H1 (cell line): ENCODE results near the gene ADSS1.

ENCODE experiments used
- ASH2L ChIP-seq: fragments of 200-600, 300-600 bp; sonication (generic); IDR thresholded peaks from one replicate; pipeline ENCODE4 v1.7.1; 2017; ENCODE audit warnings: low read length
- CEBPB ChIP-seq: IDR thresholded peaks from 2 replicates; pipeline ENCODE4 v1.6.1; 2012; ENCODE audit warnings: low read depth, low read length
- CREB1 ChIP-seq: IDR thresholded peaks from 2 replicates; pipeline ENCODE4 v1.6.1; 2012; ENCODE audit warnings: inconsistent platforms
- EZH2 ChIP-seq: fragments of 200-600 bp; sonication (generic); IDR thresholded peaks from 2 replicates; pipeline ENCODE4 v1.7.1; 2012; ENCODE audit warnings: low read depth, mild to moderate bottlenecking, moderate library complexity, low read length, inconsistent platforms; ENCODE audit not compliant: severe bottlenecking
- GTF2F1 ChIP-seq: IDR thresholded peaks from 2 replicates; pipeline ENCODE4 v1.6.1; 2012; ENCODE audit warnings: low read depth, low read length, improper control_type of control experiment, borderline replicate concordance
- JUND ChIP-seq: IDR thresholded peaks from 2 replicates; pipeline ENCODE4 v1.6.1; 2011; ENCODE audit warnings: mild to moderate bottlenecking, improper control_type of control experiment, low read length
- PHF8 ChIP-seq: fragments of 200-600 bp; sonication (generic); conservative IDR thresholded peaks from 2 replicates; pipeline ENCODE4 v1.7.1; 2012; ENCODE audit warnings: low read depth, mild to moderate bottlenecking, inconsistent platforms, low read length, moderate library complexity
- POLR2A ChIP-seq, 2 experiments: IDR thresholded peaks; 1 replicate in 1 of 2; 2 replicates in 1 of 2; pipeline ENCODE4 v1.6.1; 2011; ENCODE audit warnings: low read depth in 2 of 2, low read length in 2 of 2, mild to moderate bottlenecking in 2 of 2; ENCODE audit errors: control extremely low read depth in 1 of 2
- POLR2AphosphoS5 ChIP-seq: IDR thresholded peaks from 2 replicates; pipeline ENCODE4 v1.6.1; 2011; ENCODE audit warnings: low read depth, low read length
- POU5F1 ChIP-seq: IDR thresholded peaks from 2 replicates; pipeline ENCODE4 v1.6.1; 2011; ENCODE audit warnings: low read depth, mild to moderate bottlenecking, low read length, moderate library complexity
- RFX5 ChIP-seq: IDR thresholded peaks from 2 replicates; pipeline ENCODE4 v1.6.1; 2011; ENCODE audit warnings: low read depth, low read length, improper control_type of control experiment, borderline replicate concordance
- SIN3A ChIP-seq, 2 experiments: IDR thresholded peaks in 1 of 2; conservative IDR thresholded peaks in 1 of 2; 2 replicates each; pipeline ENCODE4 v1.6.1; 2011 to 2012; ENCODE audit warnings: low read length in 2 of 2, improper control_type of control experiment in 1 of 2, low read depth in 1 of 2, mild to moderate bottlenecking in 1 of 2
- TAF7 ChIP-seq: optimal IDR thresholded peaks from 2 replicates; pipeline ENCODE3; 2011; ENCODE audit warnings: low read depth, mild to moderate bottlenecking, inconsistent platforms, low read length, moderate library complexity, borderline replicate concordance
- TF ChIP-seq, protein P1 (sequence below), 3 experiments: IDR thresholded peaks; 1 replicate in 2 of 3; 2 replicates in 1 of 3; pipeline versions ENCODE4 v1.5.1 to v1.6.1; 2011; ENCODE audit warnings: low read length in 3 of 3, mild to moderate bottlenecking in 3 of 3, inconsistent platforms in 2 of 3, low read depth in 1 of 3, moderate library complexity in 1 of 3; ENCODE audit not compliant: insufficient read depth in 1 of 3; ENCODE audit errors: control extremely low read depth in 1 of 3

DNA sequence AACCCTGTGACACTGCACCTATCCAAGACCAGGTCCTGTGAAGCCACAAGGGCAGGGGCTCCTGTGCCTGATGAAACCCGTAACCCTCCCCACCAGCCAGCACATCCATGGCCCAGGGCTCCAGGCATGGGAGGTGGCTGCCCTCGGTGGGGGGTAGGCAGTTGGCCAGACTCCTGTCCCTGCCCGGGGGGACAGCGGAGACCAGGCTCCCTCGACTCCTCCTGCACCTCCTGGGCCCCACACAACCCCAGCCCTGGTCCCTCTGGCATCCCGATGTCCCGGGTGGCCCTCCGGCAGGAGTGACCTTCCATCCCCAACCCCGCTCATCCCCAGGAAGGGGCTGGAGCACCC, 60.2 kb downstream of the ADSS1 start:
- TF ChIP-seq POLR2AphosphoS5: no peak
- no peak for TF ChIP-seq TAF7
- no peak for TF ChIP-seq JUND
- TF ChIP-seq, protein P1, sequence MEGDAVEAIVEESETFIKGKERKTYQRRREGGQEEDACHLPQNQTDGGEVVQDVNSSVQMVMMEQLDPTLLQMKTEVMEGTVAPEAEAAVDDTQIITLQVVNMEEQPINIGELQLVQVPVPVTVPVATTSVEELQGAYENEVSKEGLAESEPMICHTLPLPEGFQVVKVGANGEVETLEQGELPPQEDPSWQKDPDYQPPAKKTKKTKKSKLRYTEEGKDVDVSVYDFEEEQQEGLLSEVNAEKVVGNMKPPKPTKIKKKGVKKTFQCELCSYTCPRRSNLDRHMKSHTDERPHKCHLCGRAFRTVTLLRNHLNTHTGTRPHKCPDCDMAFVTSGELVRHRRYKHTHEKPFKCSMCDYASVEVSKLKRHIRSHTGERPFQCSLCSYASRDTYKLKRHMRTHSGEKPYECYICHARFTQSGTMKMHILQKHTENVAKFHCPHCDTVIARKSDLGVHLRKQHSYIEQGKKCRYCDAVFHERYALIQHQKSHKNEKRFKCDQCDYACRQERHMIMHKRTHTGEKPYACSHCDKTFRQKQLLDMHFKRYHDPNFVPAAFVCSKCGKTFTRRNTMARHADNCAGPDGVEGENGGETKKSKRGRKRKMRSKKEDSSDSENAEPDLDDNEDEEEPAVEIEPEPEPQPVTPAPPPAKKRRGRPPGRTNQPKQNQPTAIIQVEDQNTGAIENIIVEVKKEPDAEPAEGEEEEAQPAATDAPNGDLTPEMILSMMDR (IDR thresholded peaks at IDR 0.05; ENCODE audit: control extremely low read depth in 1 of 3, insufficient read depth in 1 of 3, low read depth in 1 of 3, low read length in 3 of 3): no peak
- no peak for TF ChIP-seq POU5F1
- TF ChIP-seq EZH2: no peak
- TF ChIP-seq RFX5: no peak
- no peak for TF ChIP-seq CEBPB
- no peak for TF ChIP-seq GTF2F1
- no peak for TF ChIP-seq SIN3A (conservative IDR thresholded peaks at IDR 0.05 in 1 of 2, IDR thresholded peaks at IDR 0.05 in 1 of 2; ENCODE audit: low read depth in 1 of 2, low read length in 2 of 2)
- TF ChIP-seq ASH2L: no peak
- TF ChIP-seq PHF8: no peak
- TF ChIP-seq CREB1: no peak
- no peak for TF ChIP-seq POLR2A (IDR thresholded peaks at IDR 0.05; ENCODE audit: control extremely low read depth in 1 of 2, low read depth in 2 of 2, low read length in 2 of 2)
